Fibroblast of lung (primary cell): ENCODE results near the gene RTP2. TPM values are rescaled to one million over a fixed set of nuclear protein-coding genes. Genes with fewer than 3 reads are reported as not detected.
A peak's percentile ranks its signal among the peaks of the same experiment; 100 is the strongest.

Experiments used
- DNase-seq, 2 donors: peaks; one replicate each; pipeline versions ENCODE4 v3.0.0 to v3.0.0-alpha.2; 2010; ENCODE audit warnings: low read depth in 2 of 2
- H2AFZ ChIP-seq: 2 replicates; pipeline ENCODE4 v1.5.1; 2012; ENCODE audit warnings: low read length, control low read depth, inconsistent platforms
- H3K27ac ChIP-seq: 2 replicates; pipeline ENCODE4 v1.5.1; 2011; ENCODE audit warnings: low read length, control low read depth; ENCODE audit not compliant: insufficient read depth
- H3K27me3 ChIP-seq: 2 replicates; pipeline ENCODE4 v1.5.1; 2011; ENCODE audit warnings: mild to moderate bottlenecking, low read length; ENCODE audit not compliant: control insufficient read depth, insufficient read depth
- H3K36me3 ChIP-seq: 2 replicates; pipeline ENCODE4 v1.5.1; 2011; ENCODE audit warnings: low read length; ENCODE audit not compliant: control insufficient read depth, insufficient read depth
- H3K4me1 ChIP-seq: 2 replicates; pipeline ENCODE4 v1.5.1; 2011; ENCODE audit warnings: low read length; ENCODE audit not compliant: control insufficient read depth, insufficient read depth; ENCODE audit errors: extremely low read depth
- H3K4me2 ChIP-seq: 2 replicates; pipeline ENCODE4 v1.5.1; 2011; ENCODE audit warnings: low read length, control low read depth; ENCODE audit not compliant: insufficient read depth; ENCODE audit errors: extremely low read depth
- H3K4me3 ChIP-seq, 4 experiments: fragments of 200-600 bp in 1 of 4; sonication (generic) in 1 of 4; replicated peaks in 1 of 4; 2 replicates each; pipeline ENCODE4 v1.5.1; 2011 to 2016; ENCODE audit warnings: low read length in 4 of 4, low read depth in 3 of 4, mild to moderate bottlenecking in 3 of 4, control low read depth in 2 of 4, inconsistent platforms in 1 of 4, mixed read lengths in 1 of 4; ENCODE audit not compliant: insufficient read depth in 1 of 4; ENCODE audit errors: control extremely low read depth in 1 of 4
- H3K79me2 ChIP-seq: 2 replicates; pipeline ENCODE4 v1.5.1; 2012; ENCODE audit warnings: mild to moderate bottlenecking, low read length, inconsistent platforms; ENCODE audit not compliant: control insufficient read depth, insufficient read depth
- H3K9ac ChIP-seq: 2 replicates; pipeline ENCODE4 v1.5.1; 2011; ENCODE audit warnings: mild to moderate bottlenecking, low read length, control low read depth; ENCODE audit not compliant: insufficient read depth
- H3K9me3 ChIP-seq: 2 replicates; pipeline ENCODE4 v1.5.1; 2012; ENCODE audit warnings: low read depth, low read length; ENCODE audit not compliant: control insufficient read depth, insufficient read depth
- H4K20me1 ChIP-seq: 2 replicates; pipeline ENCODE4 v1.5.1; 2011; ENCODE audit warnings: low read length; ENCODE audit not compliant: control insufficient read depth, insufficient read depth; ENCODE audit errors: extremely low read depth
- CTCF ChIP-seq, 2 donors: IDR thresholded peaks in 1 of 2; conservative IDR thresholded peaks in 1 of 2; 1 replicate in 1 of 2; 2 replicates in 1 of 2; pipeline ENCODE4 v1.5.1; 2011 to 2012; ENCODE audit warnings: low read length in 2 of 2, control low read depth in 1 of 2, inconsistent platforms in 1 of 2, low read depth in 1 of 2, mild to moderate bottlenecking in 1 of 2
- EZH2 ChIP-seq: IDR thresholded peaks from 2 replicates; pipeline ENCODE4 v1.5.1; 2012; ENCODE audit warnings: low read length, control low read depth, mild to moderate bottlenecking; ENCODE audit errors: missing control alignments
- polyA plus RNA-seq, 2 donors: library from polyadenylated mRNA; depleted of rRNA in 1 of 2; stranded (reverse) in 1 of 2; unstranded in 1 of 2; fragments of >200 nt; gene quantifications; 2 replicates each; pipeline ENCODE4 v1.2.1, GENCODE V29; 2011 to 2012; ENCODE audit warnings: missing spikeins in 1 of 2
- total RNA-seq: library from RNA; depleted of rRNA; stranded (reverse); fragments of >200 nt; gene quantifications from 2 replicates; pipeline ENCODE4 v1.2.1, GENCODE V29; 2014

Gene RTP2
- total and polyA plus RNA-seq, 2 donors (not counting 1 experiment from before 2014, with no cell fraction given): not detected

GRCh38 chr3:187738331-187739093 lies 36.2 kb upstream of the RTP2 start:
- peaks cover 27% of the 10 kb centered on the region for H3K4me1 ChIP-seq
- H3K4me3 ChIP-seq: peak overlapping the region; percentile 30 to 95 (median 83)
- no peaks in the 10 kb centered on the region for H3K27me3 ChIP-seq
- peak overlapping the region; percentile 75 for H3K9ac ChIP-seq
- no peaks in the 10 kb centered on the region for H3K9me3 ChIP-seq
- peak overlapping the region; percentile 100 for H3K4me2 ChIP-seq
- peak overlapping the region; percentile 93 for H3K27ac ChIP-seq
- peaks cover 76% of the 10 kb centered on the region for H3K79me2 ChIP-seq
- peaks cover 2% of the 10 kb centered on the region for H3K36me3 ChIP-seq
- DNase-seq: peak; percentile 88 to 97
- peak overlapping the region; percentile 9 for H2AFZ ChIP-seq
- H4K20me1 ChIP-seq: peaks cover 4% of the 10 kb centered on the region
- TF ChIP-seq CTCF (conservative IDR thresholded peaks at IDR 0.05 in 1 of 2, IDR thresholded peaks at IDR 0.05 in 1 of 2; ENCODE audit: low read depth in 1 of 2, low read length in 2 of 2) (peak; percentile 80 to 85), EZH2 (no peak)

GRCh38 chr3:187738071-187738330 lies 35.6 kb upstream of the RTP2 start:
- H3K9ac ChIP-seq: peak overlapping the region; percentile 75
- H3K9me3 ChIP-seq: no peaks in the 10 kb centered on the region
- no peak for DNase-seq
- no peak for TF ChIP-seq EZH2
- no peak for TF ChIP-seq CTCF (conservative IDR thresholded peaks at IDR 0.05 in 1 of 2, IDR thresholded peaks at IDR 0.05 in 1 of 2; ENCODE audit: low read depth in 1 of 2, low read length in 2 of 2)
- peak overlapping the region; percentile 21 for H2AFZ ChIP-seq
- no peaks in the 10 kb centered on the region for H3K27me3 ChIP-seq
- peak overlapping the region; percentile 93 for H3K27ac ChIP-seq
- peaks cover 5% of the 10 kb centered on the region for H3K36me3 ChIP-seq
- peak overlapping the region; percentile 100 for H3K4me2 ChIP-seq
- H3K4me3 ChIP-seq: peak overlapping the region; percentile 30 to 95 (median 67)
- H4K20me1 ChIP-seq: peaks cover 4% of the 10 kb centered on the region
- peaks cover 71% of the 10 kb centered on the region for H3K79me2 ChIP-seq
- peaks cover 27% of the 10 kb centered on the region for H3K4me1 ChIP-seq

GRCh38 chr3:187737368-187738070 lies 35.2 kb upstream of the RTP2 start:
- TF ChIP-seq EZH2: no peak
- TF ChIP-seq CTCF (conservative IDR thresholded peaks at IDR 0.05 in 1 of 2, IDR thresholded peaks at IDR 0.05 in 1 of 2; ENCODE audit: low read depth in 1 of 2, low read length in 2 of 2): no peak
- Histone ChIP-seq H3K79me2 (peaks cover 66% of the 10 kb centered on the region), H3K36me3 (peaks cover 5% of the 10 kb centered on the region), H3K27me3 (no peaks in the 10 kb centered on the region), H3K4me2 (peak overlapping the region; percentile 100), H3K27ac (peak overlapping the region; percentile 93), H3K4me1 (peaks cover 27% of the 10 kb centered on the region), H3K9ac (peak overlapping the region; percentile 75), H4K20me1 (peaks cover 4% of the 10 kb centered on the region), H2AFZ (peak overlapping the region; percentile 21), H3K4me3 (peak overlapping the region; percentile 30 to 95 (median 67)), H3K9me3 (no peaks in the 10 kb centered on the region)
- DNase-seq: peak; percentile 70 to 75
